HG03135 (cell line): ENCODE data around the gene RABL2B.
A peak's percentile ranks its signal among the peaks of the same experiment; 100 is the strongest.
"Not testable (repeated sequence)": the region's sequence is repeated elsewhere in the genome, so short reads cannot be mapped to it uniquely, and the experiment has no call there.

Experiments used
- ATAC-seq: cut with Tn5 transposase; IDR thresholded peaks from one replicate; pipeline ENCODE4 v1.9.1; 2021; ENCODE audit warnings: mild to moderate bottlenecking, moderate library complexity; ENCODE audit not compliant: unreplicated experiment

RABL2B gene

DNA sequence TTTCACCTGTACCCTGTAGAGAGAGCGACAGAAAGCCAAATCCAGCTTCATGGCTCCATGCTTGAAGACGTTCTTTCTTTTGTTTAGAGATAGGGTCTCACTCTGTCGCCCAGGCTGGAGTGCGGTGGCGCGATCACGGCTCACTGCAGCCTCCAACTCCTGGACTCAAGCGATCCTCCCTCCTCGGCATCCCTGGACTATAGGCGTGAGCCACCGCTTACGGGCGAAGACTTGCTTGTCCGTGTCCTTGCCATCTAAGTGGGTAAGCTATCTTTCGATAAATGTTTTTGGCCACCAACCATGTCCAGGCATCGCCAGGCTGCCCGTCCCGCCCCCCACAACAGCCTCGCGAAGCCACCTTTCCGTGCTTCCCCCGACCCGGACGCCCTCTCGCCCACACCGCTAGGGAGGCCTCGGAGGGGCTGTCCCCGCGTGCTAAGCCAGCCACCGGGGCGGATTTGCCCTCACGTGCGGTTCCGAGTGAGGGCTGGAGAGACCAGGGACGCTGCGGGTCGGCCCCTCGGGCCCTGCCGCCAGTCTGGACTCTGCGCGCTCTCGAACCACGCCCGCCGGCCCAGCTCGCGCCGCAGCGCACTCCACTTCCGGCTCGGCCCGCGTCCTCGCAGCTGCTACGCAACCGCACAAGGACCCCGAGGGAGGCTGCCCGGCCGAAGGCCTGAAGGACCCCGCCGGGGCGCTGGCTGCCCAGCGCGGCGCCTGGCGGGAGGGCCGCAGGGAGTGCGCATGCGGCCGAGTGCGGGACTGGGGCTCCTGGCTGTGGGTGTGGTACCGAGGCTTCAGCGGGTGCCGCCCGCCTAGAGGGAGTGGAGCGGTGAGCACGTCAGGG lies at the start of gene RABL2B:
Gene RABL2B, minus strand, starts transcription at position 604 of the 847 bp plus-strand sequence. CDS start 1,342 bp downstream, outside the sequence.
- peak; percentile 90 for ATAC-seq

DNA sequence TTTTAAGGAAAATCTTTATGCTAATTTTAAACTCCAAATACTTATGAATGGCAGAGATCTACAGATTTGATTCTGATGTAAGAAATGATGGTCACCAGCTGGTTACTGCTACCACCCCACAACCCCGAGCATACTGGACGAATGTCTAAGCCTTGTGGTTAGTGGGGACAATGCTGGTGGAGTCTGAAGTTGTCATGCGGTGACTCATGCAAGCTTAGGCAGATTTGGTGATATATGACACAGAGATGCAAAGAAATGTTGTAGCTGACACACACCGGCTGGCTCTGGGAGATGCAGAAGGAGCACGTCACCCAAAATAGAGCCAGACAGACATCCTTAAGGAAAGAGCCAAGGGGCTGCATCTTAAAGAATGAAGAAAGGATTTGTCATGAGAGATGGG lies 3.5 kb upstream of the RABL2B start:
- not testable (repeated sequence) for ATAC-seq

DNA sequence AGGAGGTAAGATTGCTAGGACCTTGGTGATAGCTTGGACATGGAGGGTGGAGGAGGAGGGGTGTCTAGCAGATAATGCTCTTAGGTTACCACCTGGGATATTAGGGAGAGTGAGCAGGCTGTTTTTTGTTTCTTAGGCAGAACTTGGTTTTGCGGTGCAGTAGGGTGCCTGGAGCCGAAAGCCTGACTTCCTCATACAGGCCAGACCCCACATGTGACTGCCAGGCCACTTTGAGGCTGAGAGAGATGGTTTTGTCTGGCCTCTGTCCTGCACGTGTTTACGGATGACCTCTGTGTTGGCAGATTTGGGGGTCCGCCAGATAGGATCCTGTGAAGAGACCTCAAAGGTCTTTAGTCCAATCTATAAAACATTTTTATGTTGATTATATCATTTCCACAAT lies 1.9 kb upstream of the RABL2B start:
- not testable (repeated sequence) for ATAC-seq

DNA sequence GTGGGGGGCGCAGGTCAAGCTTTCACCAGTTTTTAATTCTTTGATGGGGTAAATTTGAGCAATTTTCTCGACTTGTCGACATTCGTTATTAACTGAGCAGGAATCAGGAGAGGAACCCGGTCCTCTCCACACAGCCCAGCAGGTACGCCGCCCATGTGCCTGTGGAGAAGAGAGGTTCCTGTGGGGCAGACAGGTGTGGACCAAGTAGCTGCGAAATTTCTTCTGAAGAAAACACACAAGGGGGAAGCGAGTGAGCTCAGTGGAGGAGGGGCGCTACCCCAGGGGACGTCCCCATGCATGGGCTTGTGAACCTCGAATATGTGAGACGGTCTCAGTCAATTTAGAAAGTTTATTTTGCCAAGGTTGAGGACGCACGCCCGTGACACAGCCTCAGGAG lies 442 bp upstream of the RABL2B start:
- peak; percentile 20 for ATAC-seq

DNA sequence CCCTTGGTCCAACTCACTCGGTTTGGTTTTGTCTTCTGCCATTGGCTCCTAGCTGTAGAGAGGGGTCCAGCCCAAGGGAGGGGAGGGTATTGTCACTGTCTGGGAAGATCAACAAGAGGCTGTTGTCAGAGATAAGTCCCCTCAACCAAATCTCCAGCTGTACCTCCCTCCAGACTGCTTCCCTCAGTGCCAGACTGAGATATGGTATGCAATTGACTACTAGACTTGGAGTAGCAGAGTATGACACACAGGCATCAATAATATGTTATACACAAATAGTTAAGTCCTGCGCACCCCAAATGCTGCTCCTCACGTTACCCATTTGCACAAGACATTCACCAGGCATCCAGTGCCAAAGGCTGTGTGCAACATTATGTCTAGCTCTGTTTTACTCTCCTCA lies 1.2 kb downstream of the RABL2B start:
- not testable (repeated sequence) for ATAC-seq

DNA sequence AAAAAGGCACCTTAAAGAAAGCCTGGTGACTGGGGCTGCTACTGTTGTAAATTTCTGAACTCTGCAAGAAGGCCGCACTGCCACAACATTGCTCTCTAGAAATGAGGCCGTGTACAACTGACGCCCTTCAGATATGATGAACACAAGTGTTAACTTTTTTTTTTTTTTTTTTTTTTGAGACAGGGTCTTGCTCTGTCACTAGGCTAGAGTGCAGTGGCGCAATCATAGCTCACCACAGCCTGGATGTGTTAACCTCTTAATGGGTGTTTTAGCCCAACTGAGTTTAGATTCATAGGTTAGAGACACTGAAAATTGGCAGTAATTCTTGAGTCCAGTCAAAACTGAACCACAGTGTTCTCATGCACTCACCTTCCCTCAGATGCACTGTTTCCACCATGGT lies 3.2 kb downstream of the RABL2B start:
- ATAC-seq, result not testable (repeated sequence)

DNA sequence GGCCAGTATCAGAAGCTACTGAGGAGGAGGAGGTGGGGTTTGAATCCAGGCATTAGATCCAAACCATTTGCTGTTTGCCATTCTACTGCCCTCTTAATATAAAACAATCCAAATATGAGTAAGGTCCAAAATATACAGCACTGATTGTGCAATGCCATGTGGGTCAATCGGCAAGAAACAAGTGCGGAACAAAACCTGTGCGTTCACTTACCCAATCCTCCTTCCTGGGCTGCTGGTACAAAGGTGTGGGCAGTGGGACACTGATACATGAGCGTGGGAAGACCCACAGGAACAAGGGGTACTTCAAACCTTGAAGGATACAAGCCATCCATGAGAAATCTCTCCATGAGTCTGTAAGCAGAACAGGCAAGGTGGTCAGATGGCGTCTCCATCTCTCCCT lies 5.8 kb downstream of the RABL2B start:
- ATAC-seq, result not testable (repeated sequence)

DNA sequence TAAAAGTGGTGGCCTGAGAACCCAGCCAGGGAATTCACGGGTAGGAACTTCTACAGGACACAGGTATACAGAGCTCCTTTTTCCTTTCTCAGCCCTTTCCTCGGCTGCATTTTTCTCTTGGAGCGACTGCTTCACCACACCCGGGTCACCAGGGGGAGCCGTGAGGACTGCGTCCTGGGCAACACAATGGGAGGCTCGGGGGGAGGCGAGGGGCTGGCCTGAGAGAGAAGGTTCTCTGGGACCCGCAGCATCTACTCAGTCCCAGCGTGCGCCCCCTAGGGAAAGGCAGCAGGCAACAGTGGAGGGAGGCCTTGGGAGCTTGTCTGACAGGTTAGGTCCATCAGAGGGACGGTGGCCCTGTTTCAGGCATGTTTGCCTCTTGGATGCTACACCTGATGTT lies 8.3 kb downstream of the RABL2B start:
- ATAC-seq, result not testable (repeated sequence)

DNA sequence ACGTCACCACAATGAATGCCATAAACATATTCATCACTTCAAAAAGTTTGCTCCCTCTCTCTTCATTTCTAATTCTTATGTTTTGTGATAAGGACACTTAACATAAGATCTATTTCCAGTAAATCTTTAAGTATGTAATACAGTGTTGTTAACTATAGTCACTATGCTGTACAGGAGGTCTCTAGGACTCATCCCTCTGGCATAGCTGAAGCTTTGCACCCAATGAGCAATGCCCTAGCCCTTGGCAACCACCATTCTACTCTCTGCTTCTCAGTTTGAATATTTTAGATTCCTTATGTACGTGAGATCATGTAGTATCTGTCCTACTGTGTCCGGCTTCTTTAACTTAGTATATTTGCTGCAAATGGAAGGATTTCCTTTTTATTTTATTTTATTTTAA lies 19.1 kb downstream of the RABL2B start:
- not testable (repeated sequence) for ATAC-seq

DNA sequence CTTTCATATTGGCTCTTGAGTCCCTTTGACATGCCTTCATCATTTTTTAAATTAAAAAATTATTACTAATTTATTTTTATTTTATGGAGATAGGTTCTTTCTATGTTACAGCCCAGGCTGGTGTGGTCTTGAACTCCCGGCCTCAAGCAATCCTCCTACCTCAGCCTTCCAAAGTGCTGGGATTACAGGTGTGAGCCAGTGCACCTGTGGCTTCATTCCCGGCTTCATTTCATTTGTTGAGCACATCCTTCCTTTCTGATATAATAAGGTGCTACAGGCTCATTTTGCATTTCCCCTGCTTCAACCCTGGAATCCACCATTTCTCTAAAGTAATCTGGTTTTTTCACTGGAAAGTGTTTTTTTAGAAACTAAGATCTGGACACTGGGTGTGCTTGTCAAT lies 21.6 kb downstream of the RABL2B start:
- not testable (repeated sequence) for ATAC-seq

DNA sequence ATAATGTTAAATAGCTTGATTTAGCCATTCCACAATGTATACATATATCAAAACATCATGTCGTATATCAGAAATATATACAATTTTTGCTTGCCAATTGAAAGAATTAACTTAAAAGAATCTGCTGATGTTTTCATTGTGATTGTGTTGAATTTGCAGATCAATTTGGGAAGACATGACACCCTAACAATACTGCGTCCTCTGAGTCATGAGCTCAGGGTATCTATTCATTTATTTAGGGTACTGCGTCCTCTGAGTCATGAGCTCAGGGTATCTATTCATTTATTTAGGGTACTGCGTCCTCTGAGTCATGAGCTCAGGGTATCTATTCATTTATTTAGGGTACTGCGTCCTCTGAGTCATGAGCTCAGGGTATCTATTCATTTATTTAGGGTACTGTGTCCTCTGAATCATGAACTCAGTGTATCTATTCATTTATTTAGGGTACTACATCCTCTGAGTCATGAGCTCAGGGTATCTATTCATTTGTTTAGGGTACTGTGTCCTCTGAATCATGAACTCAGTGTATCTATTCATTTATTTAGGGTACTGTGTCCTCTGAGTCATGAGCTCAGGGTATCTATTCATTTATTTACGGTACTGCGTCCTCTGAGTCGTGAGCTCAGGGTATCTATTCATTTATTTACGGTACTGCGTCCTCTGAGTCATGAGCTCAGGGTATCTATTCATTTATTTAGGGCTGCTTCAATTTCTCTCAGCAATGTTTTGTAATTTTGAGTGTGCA lies 23.7 kb downstream of the RABL2B start:
- ATAC-seq, result not testable (repeated sequence)

DNA sequence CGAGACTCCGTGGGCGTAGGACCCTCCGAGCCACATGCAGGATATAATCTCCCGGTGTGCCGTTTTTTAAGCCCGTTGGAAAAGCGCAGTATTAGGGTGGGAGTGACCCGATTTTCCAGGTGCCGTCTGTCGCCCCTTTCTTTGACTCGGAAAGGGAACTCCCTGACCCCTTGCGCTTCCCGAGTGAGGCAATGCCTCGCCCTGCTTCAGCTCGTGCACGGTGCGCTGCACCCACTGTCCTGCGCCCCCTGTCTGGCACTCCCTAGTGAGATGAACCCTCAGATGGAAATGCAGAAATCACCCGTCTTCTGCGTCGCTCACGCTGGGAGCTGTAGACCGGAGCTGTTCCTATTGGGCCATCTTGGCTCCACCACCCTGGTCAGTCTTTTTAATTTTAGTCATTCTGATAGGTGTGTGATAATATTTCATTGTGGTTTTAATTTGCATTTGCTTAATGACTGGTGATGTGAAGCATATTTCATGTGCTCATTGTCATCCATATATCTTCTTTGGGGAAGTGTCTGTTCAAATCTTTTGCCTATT lies 26.4 kb downstream of the RABL2B start:
- not testable (repeated sequence) for ATAC-seq

DNA sequence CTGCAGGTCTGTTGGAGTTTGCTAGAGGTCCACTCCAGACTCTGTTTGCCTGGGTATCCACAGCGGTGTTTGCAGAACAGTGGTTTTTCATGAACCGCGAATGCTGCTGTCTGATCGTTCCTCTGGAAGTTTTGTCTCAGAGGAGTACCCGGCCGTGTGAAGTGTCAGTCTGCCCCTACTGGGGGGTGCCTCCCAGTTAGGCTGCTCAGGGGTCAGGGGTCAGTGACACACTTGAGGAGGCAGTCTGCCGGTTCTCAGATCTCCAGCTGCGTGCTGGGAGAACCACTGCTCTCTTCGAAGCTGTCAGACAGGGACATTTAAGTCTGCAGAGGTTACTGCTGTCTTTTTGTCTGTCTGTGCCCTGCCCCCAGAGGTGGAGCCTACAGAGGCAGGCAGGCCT lies 27.0 kb downstream of the RABL2B start:
- not testable (repeated sequence) for ATAC-seq

DNA sequence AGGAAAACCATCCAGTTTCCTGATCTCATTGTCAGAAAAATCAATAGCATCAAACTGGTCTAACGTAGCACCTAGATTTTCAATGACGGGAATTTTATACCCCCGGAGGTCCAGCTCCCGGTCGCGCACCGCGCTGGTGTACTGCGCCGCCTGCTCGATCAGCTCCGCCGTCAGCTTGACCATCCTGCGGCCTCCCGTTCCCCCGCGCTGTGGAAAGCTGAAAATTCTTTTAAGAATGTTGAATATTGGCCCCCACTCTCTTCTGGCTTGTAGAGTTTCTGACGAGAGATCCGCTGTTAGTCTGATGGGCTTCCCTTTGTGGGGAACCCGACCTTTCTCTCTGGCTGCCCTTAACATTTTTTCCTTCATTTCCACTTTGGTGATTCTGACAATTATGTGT lies 28.2 kb downstream of the RABL2B start:
- ATAC-seq, result not testable (repeated sequence)

DNA sequence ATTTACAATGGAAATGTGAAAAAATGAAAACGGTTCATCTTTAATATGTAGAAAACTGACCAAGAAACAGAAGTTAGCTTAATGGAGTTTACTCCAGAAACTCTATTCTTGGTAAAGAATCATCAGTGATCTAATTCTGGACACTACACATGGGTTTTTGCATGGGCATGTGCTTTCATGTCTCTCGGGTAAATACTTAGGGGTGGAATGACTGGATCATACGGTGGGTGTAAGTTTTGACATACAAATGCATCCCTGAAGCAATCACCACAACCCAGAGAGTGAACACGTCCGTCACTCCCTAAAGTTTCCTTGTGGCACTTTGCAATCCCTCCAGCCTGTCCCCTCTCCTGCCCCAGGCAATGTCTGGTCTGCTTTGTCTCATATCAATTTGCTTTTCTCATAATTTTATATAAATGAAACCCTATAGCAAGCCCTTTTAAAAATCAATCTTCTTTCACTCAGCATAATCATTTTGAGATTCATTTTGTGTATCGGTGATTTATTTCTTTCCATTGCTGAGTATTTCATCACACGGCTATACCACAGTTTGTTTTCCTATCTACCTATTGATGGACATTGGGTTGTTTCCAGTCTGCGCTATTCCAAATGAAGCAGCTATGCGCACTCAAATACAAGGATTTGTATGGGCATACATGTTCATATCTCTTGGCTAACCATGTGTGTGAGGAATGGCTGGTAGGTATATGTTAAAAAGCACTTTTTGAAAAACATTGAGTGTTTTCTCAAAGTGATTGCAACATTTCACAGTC lies 33.9 kb downstream of the RABL2B start:
- ATAC-seq, result not testable (repeated sequence)

DNA sequence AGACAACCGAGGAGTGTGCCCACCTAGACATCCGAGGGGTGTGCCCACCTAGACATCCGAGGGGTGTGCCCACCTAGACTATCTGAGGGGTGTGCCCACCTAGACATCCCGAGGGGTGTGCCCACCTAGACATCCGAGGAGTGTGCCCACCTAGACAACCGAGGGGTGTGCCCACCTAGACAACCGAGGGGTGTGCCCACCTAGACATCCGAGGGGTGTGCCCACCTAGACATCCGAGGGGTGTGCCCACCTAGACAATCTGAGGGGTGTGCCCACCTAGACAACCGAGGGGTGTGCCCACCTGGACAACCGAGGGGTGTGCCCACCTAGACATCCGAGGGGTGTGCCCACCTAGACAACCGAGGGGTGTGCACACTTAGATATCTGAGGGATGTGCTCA lies 34.8 kb downstream of the RABL2B start:
- ATAC-seq, result not testable (repeated sequence)

DNA sequence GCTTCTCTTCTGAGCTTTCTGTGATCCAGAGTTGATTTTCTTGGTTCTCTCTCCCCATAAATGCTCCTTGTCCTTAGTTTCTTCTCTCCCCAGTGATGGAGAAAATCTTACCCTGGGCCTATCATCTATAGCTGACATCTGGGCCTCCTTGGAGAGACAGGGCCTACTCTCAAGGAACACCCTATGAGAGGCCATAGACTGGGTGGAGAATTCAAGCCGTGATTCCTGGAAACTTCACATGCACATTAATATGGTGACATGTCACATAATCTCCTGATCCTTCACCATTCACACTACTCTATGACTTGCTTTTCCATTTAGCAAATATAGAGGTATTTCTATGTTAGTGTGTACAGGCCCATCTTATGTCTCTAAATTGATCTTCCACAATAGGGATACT lies 35.9 kb downstream of the RABL2B start:
- not testable (repeated sequence) for ATAC-seq

DNA sequence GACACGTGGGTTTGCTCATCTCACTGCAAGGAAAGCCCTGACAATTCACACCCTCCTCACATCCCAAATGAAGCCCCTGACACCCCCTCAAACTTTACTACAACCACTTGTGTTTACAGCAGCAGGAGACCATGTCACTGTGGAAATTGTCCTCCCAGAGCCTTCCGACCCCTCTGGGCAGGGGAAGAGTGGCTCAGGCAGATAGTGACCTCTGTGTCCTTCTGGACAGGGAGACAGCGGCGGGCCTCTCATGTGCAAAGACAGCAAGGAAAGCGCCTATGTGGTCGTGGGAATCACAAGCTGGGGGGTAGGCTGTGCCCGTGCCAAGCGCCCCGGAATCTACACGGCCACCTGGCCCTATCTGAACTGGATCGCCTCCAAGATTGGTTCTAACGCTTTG lies 39.0 kb downstream of the RABL2B start:
- not testable (repeated sequence) for ATAC-seq

DNA sequence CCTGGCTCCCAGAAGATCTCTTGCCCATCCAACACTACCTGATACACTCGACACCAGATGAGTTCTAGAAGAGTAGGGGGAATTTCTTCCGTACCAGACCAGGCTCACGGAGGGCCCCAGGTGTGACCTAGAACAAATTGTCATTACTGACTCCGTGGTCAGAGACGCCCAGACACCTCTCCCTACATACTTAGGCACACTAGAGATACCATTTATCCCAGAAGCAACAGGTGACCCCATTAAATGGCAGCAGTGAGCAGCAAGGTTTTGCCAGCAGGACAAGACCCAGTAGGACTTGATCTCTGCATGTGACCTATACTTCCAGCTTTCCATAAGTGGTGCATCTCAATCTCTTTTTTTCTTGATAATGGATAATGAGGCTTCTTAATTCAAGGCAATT lies 42.7 kb downstream of the RABL2B start:
- not testable (repeated sequence) for ATAC-seq

DNA sequence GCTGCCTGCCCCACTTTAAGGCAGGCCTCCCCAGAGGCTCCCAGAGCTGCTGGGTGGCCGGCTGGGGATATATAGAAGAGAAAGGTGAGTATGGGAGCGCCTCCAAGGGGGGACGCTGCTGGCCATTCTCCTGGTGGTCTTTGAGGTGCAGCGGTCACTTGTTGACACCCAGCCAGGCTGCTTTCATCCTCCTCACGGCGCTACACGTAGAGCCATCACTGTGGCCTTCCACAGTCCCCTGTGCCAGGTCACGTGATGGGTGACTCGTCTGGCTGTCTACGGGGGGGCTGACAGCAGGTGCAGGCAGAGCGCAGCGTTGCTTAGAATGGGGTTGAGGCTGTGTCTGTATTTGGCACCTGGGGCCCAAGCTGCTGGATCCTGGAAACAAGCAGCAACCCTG lies 43.5 kb downstream of the RABL2B start:
- ATAC-seq, result no peak

DNA sequence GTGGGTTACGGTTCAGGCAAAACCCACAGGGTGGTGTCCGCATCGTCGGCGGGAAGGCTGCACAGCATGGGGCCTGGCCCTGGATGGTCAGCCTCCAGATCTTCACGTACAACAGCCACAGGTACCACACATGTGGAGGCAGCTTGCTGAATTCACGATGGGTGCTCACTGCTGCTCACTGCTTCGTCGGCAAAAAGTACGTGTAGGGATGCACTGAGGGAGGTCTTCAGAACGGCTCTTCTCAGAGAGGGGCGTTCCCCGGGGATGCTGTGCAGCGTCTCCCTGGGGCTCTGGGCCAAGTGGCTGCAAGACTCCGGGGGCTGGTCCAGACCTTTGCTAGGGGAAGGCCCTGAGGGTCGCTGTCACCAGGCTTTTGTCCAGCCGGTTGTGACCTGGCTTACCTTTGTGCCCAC lies 44.2 kb downstream of the RABL2B start:
- no peak for ATAC-seq
